Measurements from ENCODE around the gene IMPG1.

Gene IMPG1, protein sequence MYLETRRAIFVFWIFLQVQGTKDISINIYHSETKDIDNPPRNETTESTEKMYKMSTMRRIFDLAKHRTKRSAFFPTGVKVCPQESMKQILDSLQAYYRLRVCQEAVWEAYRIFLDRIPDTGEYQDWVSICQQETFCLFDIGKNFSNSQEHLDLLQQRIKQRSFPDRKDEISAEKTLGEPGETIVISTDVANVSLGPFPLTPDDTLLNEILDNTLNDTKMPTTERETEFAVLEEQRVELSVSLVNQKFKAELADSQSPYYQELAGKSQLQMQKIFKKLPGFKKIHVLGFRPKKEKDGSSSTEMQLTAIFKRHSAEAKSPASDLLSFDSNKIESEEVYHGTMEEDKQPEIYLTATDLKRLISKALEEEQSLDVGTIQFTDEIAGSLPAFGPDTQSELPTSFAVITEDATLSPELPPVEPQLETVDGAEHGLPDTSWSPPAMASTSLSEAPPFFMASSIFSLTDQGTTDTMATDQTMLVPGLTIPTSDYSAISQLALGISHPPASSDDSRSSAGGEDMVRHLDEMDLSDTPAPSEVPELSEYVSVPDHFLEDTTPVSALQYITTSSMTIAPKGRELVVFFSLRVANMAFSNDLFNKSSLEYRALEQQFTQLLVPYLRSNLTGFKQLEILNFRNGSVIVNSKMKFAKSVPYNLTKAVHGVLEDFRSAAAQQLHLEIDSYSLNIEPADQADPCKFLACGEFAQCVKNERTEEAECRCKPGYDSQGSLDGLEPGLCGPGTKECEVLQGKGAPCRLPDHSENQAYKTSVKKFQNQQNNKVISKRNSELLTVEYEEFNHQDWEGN

DNA sequence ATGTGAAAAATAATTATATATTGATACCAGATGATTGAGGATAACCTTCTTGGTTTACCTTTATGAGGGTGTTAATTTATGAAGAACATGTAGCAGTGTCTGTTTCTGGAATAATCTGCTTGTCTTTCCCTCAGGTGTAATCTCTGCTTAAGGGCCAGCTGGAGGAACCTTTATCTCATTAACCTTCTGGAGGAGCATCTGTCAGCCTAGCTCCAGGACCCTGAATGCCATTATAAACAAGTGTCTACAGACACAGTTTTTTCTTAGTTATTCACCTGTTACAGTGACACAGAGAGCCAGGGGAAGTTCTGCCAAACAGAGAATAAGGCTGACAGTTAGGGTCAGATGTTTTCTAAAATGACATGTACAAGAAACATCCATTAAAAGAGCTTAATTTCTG is at the start of gene IMPG1:
TSS of gene IMPG1 (minus strand) at position 101 of the 400 bp plus-strand sequence. CDS start 174 bp downstream, outside the sequence.
- DNase-seq (ENCODE audit: low spot score) = no peak

DNA sequence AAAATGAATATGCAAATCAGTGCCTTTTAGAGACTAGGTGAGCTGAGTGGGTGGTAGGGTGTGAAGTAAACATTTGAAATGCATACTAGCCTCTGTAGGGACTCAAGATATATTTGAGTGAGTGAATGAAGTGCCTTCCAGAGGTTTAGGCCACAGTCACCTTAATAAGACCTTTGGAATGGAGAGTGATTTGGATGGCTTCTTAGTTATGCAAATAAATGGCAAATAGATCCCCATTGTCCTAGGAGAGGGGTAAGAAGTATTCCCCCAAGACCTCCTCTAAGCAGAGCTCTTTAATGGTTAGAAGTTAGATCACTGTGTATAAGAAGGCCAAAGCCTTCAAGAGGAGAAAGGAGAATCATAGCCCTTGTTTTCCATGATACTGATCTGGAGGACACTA is 47.8 kb upstream of the IMPG1 start:
- no peak for DNase-seq (ENCODE audit: low spot score)

DNA sequence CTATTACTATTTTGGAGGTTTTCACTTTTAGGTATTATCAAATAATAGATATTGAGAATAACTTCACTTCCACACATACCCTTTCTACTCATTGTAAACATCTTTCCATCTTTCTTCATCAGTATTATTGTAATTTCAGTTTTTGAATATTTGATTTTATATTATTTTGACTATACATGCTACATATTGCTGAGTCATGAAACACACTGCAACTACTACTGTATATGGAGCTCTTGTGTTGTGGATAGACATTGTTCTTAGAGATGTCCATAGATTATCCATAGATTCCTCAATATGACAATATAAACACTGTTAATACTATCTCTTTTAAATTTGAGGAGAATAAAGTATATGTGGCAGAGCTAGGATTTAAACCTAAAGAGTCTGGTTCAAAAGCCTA is 819 bp upstream of the IMPG1 start:
- no peak for DNase-seq (ENCODE audit: low spot score)

DNA sequence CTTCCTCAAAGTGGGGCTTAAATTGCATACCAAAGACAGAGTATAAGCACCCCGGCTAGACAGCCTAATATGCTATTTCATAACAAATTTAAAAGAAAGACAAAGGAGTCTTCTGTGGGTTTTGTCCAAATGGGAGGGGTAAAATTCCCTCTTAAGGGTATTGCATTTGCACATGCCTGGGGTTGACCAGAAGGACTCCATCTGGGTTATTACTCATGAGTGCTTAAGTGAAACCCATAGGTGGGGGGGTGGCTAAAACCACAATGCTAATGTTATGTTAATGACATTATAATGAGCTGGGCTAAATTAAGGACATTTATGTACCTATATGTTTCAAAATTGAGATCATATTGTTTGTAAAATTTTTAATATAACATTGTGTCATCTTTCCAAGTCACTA is 15.0 kb downstream of the IMPG1 start:
- DNase-seq (ENCODE audit: low spot score) = no peak

DNA sequence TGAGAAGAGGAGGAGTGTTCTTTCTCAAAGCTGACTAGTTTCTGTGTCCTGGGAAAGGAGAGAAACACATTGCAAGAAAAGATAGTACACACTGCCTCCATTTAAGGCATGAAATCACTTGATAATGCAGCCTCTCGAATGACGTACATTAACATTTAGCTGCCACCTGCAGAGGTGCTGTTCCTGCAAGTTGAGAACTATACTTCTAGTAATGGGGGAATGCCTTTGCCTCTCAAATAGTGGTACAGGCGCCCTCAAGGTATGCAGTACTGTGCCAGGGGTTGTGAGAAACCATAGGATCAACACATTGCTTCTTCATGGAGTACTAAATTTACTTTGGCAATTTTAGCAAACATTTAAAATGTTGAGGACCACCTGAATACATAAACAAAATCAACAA is 20.1 kb downstream of the IMPG1 start:
- no peak for DNase-seq (ENCODE audit: low spot score)

DNA sequence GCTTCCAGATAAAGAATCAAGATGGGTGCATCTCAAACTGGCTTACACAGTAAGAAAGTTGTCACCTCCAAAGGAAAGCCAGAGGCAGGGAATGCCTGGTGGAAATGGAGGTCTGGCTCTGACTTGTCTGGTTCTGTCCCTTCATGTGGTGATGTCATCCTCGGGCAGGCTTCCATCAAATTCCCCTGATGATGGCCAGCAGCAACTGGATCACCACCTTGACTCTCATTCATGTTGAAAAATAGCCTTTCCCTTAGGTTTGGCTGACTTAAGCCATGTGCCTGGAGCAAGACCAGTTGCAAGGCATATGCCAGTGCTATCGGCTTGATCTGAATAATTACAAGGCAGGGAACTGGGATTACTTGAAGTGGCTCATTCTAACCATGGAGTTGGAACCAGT is 28.8 kb downstream of the IMPG1 start:
- no peak for DNase-seq (ENCODE audit: low spot score)

DNA sequence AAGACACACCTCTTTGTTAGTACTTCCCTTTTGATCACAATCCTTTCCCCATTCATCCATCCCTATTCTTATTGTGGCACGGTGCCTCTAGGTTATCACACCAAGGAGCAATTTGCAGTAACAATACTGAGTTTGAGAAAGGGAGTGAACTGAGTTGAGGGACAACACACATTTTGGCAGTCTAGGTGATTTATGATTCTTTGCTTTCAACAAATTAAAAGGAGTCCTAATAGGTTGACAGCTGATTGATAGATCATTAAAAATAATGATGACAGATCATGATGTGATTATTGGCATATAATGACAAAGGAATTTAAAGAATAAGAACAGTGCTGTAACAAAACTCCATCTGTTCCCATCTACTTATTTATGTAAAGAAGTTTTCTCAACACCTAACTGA is 36.7 kb downstream of the IMPG1 start:
- no peak for DNase-seq (ENCODE audit: low spot score)

DNA sequence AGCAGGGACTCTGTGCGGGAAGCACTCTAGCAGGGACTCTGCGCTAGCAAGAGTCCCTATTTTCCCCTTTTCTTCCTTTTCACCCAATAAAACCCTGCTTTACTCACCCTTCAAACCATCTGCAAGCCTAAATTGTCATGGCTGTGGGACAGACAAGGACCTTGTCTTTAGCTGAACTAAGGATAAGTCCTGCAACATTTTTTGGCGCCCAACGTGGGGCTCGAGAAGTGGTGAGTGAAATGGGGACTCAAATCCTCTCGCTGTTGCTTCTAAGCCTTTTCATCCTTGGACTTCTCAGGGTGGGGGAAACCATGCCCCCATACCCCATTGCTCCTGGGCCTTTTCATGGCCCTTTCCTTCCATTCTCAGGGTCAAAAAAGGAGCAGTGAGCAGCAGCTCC is 46.4 kb downstream of the IMPG1 start:
- no peak for DNase-seq (ENCODE audit: low spot score)

DNA sequence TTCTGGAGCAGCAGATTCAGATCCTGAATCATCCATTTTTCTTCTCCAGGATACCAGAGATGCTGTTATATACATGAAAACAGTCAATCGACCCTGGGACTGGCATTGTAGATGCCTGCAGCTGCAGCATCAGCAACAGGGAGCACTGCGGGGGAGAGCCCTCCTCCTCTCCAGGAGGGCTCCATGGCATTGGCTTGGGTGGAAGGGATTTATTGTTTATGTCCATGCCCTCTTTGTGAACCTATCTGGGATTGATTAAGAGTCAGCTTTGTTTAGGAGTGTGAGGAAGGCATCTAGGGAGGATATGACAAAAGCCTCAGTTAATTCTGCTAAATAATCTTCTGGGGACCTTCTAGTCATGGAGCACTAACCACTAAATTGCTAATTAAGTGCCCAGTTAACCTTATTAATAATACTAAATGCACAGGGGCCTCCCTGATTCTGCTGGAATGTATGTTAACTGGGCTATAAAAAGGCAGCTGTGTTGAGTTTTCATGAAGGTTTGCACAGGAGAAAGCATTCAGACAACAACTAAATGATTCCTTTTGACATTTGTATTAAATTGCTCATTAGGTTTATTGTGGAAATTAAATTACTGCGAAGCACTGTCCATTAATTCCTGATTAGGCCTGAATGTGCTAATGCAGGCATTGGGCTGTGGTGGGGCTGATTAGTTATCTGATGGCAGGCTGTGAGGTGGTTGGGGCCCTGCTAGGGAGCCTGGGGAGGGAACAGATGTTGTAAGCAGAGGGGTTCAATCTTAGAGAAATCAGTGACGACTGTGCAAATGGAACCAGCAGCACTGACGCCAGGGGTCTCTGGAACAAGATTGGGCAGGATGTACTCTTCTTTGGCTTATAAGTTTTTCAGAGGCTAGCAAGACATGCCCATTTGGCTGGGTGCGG is 57.6 kb downstream of the IMPG1 start:
- no peak for DNase-seq (ENCODE audit: low spot score)

DNA sequence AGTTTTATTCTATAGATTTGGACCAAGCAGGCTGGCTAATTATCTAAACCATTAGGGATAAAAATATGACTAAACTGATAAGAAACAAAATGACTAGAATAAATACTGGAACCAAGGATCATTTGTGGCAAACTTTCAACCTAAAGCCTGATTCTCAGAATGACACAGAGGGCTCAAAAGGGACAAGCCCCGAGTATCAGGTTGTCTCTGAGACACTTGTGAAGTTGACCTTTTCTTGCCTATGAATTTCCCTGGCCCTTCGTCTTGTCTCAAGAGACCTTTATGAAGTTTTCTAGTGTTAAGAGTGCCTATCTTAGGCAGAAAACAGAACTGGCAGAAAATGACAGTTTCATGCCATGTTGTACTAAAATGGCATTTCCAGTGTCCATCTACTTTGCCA is 68.3 kb downstream of the IMPG1 start:
- no peak for DNase-seq (ENCODE audit: low spot score)

DNA sequence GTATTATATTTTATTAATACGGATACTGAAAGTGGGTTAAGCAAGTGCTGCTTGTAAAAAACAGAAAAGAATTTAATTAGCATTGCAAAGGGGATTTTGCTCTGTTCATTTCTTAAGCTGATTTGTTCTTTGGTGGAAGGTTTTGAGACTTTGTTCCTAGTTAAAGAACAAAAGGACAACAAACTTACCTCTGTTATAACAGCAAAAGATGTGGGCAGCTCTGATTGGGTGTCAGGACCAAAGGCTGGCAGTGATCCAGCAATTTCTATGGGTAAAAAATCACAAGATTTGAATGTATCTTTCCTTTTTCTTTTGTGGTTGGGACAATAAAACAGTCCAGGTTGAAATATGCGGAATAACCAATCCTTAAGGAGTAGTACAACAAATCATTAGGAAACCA is 68.8 kb downstream of the IMPG1 start:
- no peak for DNase-seq (ENCODE audit: low spot score)

DNA sequence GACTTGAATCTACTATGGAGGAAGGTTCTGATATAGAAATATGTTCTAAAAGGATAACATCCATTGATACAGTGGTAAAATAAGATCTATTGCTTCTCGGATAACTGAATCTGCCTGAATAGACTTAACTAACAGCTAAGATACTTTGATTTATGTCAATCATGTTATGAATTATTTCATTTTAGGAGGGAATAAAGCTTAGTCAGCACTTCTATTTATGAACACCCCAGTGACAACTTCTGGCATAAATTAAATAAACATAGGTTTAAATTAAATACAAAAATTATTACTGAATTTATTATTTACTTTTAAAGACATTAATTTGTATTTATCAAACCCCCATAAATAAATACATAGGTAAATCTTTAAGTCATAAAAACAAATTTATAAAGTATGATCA is 69.3 kb downstream of the IMPG1 start:
- no peak for DNase-seq (ENCODE audit: low spot score)

DNA sequence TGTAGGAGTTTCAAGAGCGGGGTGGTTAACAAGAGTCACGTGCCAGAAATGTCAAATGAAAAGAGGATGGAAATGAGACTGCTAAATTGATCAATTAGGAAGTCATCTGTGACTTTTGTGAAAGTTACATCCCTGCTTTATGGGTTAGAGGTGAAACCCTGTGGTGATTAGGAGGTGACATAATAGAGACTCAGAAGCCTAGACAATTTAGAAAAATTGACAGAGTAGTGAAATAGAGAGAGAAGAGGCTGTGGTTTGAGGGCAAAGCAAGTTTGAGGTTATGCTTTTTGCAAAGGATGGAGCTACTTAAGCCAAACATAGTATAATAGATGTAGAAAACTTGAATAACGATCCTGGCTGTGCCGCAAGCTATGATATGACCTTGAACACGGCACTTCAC is 71.8 kb downstream of the IMPG1 start:
- DNase-seq (ENCODE audit: low spot score) = no peak

DNA sequence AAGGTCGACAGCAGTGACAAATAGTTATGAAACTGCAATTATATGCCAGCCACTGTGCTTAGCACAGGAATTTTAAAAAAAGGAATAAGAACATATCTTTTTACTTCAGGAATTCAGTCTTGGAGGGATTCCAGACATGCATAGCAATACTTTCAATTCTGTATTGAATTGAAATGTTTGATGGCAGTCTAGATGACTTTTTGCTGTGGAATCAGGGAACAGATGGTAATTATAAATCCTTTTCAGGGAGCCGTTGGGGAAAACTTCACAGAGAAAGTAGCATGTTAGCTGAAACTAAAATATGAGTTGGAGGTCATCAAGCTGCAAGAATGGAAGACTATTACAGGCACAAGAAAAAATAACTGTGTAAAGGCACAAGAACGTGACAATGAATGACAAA is 74.8 kb downstream of the IMPG1 start:
- no peak for DNase-seq (ENCODE audit: low spot score)

DNA sequence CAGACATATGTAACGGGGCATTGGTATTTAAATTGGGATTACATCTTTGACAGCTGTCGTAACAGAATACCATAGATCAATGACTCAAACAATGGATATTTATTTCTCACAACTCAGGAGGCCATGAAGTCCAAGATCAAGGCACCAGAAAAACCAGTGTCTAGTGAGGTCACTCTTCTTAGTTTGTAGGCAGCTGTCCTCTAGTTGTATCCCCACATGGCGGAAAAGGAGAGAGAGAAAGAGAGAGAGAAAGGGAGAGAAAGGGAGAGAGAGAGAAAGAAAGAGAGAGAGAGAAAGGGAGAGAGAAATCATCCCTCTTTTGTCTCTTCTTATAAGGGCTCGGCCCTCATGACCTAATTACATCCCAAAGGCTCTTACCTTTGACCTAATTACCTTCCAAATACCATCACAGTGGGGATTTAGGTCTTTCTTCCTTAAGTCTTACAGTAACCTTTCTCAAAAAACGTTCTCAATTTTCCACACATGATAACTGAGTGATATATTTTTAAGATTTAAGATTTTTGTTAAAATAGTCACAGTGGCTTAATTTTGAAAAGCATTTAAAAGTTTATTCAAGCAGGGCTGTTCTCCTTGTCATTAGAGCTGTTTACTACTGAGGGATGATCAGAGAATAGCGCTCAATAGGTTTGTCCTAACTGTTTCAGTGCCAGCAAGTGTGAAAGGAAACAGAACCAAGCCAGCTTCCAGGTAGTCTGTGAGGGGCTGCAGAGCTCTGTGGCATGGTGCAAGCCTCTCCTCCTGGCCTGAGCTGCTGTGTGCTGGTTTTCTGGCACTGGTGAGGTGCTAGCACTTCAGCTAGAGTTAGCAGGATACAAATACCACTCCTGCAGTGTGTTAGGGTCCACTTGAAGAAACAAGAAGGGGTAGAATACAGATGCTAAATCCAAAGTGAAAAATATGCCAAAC is 79.0 kb downstream of the IMPG1 start:
- DNase-seq (ENCODE audit: low spot score) = no peak

DNA sequence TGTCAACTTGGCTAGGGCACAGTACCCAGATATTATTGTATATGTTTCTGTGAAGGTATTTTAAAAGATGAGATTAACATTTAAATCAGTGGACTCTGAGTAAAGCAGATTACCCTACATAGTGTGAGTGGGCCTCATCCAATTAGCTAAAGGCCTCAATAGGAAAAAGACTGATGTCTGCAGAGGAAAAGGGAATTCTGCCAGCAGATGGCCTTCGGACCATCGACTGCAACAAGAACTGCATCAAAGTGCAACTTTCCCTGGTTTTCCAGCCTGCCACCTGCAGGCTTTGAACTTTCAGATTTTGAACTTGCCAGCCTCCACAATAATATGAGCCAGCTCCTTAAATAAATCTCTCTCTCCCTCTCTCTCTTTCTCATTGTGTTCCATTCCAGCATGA is 80.5 kb downstream of the IMPG1 start:
- DNase-seq (ENCODE audit: low spot score) = no peak

DNA sequence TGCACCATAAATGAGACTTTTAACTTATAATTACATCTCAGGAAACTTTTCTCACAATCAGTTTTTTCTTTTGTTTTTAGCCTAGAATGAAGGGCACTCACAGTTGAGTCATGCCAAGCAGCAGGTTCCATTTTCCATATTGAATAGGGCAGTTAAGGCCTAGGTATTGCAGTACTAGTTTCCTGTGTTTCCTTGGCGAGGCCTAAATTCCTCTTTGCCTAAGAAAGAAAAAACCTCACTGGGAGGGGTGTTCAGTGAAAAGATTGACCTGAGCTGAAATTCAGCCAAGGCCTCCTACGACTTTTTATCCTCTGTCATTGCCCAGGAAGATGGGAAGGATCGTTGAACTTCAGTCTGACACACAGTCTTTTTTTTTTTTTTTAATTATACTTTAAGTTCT is 85.5 kb downstream of the IMPG1 start:
- no peak for DNase-seq (ENCODE audit: low spot score)

DNA sequence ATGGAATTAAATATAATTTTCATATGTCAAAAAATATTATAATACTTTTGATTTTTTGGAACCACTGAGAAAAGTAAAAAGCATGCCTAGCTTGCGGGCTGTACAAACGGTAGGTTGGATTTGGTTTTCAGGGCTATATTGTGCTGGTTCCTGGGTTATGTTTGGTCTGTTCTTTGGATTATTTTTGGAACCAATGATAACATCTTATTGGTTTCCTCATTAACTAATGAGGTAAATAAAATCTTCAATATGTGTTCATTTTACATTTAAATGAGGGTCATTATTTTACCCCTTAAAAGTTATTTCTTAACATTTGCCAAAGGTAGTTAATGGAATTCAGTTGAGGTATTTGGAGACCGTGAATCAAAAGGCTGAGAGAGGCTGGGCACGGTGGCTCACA is 96.6 kb downstream of the IMPG1 start:
- DNase-seq (ENCODE audit: low spot score) = no peak

DNA sequence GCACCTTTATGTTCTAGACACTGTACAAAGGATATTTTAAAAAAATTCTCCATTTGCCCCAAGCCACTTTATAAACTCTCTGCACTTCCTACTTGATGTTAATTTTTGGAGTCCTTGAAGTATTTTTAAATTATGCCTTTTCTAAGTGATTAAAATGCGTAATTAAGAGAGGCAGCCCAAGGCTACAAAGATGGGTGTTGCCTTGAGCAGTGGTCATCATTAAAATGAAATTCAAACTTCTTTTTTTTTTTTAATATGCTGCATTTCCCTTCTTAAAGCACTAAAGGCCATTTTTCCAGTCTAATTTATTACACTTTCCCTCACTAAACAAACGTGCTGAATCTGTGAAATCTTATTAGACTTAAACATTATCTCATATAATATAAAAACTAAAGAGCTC is 102.4 kb downstream of the IMPG1 start:
- no peak for DNase-seq (ENCODE audit: low spot score)

DNA sequence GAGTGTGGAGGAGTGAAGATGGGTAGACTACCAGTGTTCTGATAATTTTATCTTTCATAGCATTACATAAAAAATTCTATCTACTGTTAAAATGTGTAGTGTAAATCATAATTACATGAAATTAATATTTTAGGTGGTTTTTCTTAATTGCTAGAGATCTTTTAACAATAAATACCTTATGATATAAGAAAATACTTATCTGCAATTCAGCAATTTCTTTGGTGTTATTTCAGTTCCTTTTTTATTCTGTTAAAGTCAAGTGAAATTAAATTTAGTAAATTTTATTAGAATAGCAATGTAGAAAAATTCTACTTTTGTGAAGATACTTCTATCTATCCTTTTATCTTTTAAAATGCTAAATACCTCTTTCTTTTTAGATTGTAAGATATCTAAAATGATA is 104.3 kb downstream of the IMPG1 start:
- DNase-seq (ENCODE audit: low spot score) = no peak

DNA sequence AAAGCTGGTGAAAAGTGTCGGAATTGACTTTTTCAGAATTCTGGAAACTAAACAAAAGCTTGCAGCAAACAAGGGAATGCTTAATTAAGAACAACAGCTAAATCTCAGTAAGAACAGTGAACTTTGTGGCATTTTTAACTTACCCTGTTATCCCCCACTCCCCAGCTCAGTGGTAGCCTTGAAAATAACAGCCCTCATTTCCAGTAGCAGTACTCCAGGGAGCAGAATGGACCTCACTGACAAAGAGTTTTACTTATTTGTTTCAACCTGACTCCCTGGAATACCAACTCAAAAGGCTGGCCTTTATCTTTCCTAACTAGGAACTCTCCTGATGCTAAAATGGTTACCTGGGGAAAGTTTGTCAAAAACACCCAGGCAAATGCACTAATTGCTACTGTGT is 108.9 kb downstream of the IMPG1 start:
- no peak for DNase-seq (ENCODE audit: low spot score)

All from activated CD4-positive, alpha-beta T cell treated with anti-CD3 and anti-CD28 coated beads, Interleukin-2, Interleukin-4, amounts not matched to agents 100 ng/mL and 50 ng/mL, durations not matched to agents 16 hours and 8 hours (primary cell).